Fibroblast of skin of right quadriceps (primary cell): ENCODE measurements around the gene PAPPA.

Source experiments
- DNase-seq: peaks from one replicate; pipeline ENCODE4 v3.0.0-alpha.2; 2013

The PAPPA gene

DNA sequence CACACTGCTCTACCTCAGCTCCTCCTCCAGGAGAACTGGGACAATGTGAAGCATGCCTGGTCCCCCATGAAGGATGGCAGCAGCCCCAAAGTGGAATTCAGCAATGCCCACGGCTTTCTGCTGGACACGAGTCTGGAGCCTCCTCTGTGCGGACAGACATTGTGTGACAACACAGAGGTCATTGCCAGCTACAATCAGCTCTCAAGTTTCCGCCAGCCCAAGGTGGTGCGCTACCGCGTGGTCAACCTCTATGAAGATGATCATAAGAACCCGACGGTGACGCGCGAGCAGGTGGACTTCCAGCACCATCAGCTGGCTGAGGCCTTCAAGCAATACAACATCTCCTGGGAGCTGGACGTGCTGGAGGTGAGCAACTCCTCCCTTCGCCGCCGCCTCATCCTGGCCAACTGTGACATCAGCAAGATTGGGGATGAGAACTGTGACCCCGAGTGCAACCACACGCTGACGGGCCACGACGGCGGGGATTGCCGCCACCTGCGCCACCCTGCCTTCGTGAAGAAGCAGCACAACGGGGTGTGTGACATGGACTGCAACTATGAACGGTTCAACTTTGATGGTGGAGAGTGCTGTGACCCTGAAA is 34.1 kb downstream of the PAPPA start:
- no peak for DNase-seq

DNA sequence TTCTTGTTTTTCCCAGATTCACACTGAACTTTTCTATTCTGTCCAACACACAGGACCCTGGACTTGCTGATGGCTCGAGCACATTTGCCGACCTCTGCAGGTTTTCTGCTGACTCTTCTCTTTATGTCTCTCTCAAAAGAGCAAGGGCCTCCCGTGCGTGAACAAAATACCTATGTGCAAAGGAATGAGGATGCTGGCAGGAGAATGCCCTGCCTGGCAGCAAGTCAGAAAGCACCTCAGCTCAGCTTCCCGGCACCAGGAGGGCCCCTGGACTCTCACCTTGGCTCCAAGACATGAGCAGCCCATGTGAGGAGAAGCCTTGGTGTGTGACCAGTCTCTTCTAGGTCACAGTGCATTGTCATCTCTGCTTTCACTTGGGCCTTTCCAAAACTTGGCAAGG is 36.1 kb downstream of the PAPPA start:
- DNase-seq, result no peak

DNA sequence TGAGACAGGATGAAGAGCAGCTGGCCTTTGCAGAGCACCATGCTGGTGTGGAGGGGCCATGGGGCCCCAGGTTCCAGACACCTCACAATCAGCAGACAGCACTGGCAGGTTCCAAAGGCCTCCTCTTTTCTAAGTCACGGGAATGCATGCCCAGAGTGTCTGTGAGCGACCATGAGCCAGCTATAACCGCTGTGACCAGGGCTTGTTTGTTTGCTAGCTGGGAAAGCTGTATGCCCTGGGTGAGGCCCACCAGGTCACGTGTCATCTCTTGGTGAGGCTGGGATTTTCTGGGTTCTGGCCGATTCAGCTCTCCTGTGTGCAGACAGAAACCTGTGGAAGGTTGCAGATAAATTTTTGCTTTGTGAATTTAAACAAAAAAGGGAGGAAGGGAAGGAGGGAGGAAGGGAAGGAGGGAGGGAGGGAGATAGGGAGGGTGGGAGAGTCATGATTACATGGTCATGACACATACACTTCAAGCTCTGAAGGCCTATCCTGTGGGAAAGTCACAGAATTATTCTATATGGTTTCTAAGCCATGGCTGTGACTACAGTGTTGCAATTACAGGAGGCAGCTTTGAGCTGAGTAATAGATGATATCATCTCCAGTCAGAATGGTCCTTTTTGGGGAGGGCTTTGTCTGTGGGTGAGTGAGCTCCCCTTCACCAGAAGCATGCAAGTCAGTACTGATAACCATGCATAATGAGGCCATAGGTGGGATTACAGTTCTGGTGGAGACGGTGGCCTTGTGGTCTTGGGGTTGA is 37.2 kb downstream of the PAPPA start:
- peak; percentile 83 for DNase-seq

DNA sequence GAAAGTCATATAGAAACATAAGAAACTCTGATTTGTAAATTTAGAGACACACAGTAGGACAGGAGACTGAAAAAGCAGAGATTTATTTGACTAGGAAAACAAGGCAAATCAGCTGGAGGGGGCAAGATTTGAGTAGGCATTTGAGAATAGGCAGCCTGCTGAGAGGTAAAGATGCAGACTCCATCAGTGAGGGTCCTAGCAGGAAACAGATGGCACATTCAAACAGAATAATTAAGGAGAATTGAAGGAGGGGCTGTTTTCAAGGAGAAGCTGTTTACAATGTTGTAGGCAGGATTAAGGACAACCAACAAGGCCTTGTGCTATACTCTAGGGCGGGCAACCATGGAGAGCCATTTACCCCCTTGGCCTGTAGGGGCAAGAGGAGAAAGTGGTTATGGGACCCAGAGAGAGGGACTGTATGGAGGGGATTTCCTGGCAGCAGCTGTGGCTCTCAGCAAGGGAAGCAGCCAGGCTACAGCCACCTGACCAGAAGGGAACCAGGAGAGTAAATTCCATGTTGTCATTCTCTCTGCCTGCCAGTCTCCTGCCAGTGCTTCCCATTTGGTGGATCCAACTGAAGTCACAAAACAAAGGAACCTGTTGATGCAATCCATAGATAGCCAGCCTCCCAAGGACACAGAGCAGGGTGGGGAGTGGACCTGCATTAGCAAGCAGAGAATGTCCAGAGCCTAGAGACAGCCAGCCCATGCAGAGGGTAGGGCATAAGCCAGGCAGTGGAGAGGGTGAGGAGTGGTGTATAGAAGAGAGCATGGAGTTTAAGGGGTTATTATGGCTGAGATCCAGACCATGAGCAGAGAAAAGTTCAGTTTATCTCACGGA is 38.2 kb downstream of the PAPPA start:
- DNase-seq, result no peak

DNA sequence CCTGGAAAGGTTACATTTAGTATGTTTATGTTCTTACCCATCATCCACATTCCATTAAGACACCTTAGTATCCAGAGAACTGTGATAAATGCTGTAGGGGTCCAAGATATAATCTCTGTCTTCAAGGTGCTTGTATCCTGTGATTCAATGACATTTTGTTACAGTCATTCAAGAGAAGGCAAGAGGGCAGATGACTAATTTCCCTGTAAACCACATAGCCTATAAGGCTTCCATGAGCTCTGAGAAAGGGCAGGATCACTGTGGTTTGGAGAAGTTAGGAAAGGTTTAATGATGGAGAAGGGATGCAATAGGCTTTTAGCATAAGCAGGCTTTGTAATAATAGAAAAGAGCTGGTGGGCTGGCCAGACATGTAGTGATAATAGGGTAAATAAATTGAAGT is 40.0 kb downstream of the PAPPA start:
- peak; percentile 84 for DNase-seq

DNA sequence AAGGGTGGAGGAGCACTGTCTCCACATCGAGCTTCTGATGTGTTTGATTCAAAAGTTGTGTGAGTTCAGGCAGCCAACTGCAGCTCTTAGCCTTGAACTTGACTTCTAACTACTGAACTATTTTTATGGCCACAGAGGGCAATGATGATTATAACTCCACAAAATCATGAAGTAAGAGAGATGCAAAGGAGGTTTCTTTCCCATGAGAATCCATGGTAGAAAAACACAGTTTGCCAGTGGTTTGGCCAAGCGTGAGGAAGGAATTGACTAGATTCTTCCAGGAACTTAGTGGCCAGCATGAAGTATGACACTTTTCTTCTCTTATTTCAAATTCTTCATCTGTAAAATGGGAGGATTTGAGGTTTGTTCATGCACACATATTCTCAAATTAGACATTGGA is 43.2 kb downstream of the PAPPA start:
- no peak for DNase-seq

DNA sequence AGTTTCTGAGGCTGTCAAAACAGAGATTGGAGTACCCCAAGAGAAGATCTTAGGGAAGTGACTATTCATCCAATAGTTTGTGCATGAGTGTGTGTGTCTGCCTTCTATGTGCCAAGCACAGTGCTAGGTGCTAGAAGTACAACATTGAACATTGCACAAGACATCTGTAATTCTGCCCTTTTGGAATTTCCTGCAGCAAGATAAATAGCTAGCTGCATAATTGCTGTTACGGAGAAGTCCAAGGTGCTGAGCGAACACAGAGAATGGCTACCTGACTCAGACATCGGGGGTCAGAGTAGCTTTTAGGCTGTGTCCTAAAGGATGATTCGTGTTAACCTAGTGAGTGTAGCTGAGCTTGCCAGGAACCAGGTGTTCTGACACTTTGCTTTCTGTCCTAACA is 44.8 kb downstream of the PAPPA start:
- peak; percentile 40 for DNase-seq

DNA sequence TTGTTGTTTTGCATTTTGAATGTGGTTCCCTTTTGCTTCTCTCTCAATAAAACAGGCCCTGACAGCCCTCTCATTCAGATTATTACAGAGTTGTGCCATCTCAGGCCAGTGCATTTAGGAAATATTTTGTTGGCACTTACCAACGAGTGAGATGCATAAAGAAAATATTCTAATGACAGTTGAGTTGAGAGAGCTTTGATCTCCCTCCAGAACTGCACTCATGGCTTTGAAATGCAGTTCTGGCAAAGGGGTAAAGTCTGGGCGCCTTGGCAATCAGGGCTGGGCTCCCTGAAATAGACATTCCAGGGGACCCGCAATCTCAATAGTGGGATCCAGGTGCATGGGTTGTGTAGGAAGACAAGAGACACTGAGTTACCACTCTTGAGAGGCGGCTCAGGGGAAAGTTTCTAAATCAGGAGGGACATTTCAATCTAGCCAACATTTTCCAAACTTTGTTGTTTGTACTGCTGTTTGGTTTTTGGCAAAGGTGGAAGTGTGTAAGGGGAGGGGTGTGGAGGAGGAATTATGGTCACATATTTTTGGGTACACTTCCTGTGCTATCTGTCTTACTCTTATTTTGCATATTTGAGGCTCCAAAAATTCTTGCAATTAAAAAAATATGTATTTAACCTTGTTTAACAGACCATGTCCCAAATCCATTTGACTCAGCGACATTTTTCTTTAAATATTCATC is 48.8 kb downstream of the PAPPA start:
- DNase-seq, result no peak

DNA sequence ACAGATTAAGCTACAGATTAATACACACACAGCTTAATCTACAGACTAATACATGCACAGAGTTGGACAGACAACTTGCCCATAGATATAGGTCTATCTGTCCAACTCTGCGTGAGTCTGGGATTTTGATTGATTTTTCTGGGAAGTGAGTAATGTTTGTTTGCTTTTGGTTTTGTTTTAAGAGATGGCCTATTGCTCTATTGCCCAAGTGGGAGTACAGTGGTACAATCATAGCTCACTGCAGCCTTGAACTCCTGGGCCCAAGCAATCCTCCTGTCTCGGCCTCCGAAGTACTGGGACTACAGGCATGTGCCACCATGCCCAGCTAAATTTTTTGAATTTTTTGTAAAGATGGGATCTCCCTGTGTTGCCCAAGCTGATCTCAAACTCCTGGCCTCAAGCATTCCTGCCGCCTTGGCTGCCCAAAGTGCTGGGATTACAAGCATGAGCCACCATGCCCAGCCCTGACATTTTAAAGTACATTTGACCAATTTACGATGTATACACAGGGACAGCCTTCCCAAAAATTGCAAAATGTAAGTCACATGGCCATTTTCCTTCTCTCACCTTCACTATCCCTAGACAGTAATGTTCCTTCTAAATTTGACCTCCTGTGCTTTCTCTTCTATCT is 50.8 kb downstream of the PAPPA start:
- DNase-seq, result no peak

DNA sequence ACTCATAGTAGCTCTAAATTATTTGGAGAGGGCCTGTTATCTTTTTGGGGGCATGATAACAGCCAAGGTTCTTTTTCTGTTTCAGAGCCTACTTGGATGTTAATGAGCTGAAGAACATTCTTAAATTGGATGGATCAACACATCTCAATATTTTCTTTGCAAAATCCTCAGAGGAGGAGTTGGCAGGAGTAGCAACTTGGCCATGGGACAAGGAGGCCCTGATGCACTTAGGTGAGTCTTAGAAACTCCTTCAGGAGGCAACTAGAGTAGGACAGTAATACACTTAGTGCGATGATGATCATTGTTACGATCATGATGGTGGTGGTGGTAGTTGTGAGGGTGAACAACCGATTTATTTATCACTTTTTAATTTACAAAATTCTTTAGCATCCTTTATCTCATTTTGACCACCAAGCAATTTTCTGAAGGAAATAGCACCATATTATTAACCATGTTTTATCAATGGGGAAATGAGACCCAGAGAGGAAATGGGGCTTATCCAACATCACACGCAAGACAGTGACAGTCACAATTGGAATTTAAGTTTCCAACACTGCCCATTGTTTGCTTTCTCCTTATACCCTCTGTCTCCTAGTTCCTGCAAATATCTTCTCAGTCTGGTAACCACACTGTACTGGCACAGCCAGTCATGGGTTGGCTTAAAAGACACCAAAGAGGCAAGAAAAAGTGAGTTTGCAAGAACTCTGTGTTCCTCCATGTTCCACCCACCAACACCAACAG is 54.0 kb downstream of the PAPPA start:
- no peak for DNase-seq

DNA sequence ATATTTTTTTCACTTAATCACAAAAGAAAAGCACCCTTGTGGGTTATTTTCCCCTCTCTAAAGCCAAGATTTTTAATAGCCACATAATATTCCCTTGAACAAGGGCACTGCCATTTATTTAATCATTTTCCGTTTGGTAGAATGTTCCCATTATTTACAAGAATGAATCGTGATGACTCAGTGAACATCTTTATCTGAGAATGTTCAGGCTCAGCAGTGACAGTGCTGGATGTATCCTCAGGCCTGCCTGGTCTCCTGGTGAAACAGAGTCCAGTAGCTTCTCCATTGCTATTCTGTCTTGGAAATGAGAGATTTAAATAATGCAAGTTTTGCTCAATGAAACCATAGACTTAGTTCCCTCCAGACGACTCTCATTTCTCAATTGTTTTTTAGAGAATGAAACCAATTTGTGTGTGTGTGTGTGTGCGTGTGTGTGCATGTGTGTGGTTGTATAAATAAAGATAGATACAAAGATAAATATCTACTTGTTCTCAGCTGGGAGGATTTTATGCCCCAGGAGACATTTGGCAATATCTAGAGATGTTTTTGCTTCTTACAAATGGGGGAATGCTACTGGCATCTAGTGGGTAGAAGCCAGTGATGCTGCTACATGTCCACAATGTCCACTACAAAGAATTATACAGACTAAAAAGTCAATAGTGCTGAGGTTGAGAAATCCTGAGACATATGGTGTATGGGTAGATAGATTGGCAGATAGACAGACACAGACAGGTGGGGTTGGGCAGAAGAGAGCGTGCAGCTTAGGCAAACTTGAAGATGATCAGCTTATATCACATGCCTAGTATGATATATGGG is 55.0 kb downstream of the PAPPA start:
- DNase-seq, result peak; percentile 56

DNA sequence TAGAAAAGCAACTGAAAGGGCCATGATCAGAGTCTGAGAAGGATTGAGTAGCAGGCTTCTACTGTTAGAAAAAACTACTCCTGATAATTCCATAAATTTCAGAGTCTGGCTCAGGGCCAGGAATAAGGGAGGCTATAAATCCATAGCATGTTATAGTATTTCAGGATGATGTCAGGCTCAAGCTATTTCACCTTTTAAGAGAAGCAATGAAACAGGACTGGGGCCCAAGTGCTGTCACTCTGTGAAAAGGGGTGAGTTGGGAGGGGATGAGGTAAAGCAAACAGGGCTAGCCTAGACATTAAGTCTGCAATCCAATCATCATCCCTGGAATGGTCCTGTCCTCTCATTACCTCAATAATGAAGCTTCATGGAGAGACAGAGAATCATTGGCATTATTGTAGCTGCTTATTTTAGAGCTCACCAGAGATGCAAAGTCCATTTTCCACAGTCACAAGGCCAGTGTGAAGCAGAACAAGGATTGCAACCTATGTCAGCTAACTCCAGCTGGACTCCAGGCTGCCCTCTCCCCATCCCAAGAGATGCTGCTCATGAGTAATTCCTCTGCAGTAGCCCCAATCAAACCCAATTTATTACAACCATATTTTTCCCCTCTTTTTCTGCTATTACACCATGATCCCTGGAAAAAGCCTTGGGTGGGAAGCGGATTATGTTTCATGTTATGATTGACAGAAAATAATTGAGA is 56.0 kb downstream of the PAPPA start:
- peak; percentile 65 for DNase-seq

DNA sequence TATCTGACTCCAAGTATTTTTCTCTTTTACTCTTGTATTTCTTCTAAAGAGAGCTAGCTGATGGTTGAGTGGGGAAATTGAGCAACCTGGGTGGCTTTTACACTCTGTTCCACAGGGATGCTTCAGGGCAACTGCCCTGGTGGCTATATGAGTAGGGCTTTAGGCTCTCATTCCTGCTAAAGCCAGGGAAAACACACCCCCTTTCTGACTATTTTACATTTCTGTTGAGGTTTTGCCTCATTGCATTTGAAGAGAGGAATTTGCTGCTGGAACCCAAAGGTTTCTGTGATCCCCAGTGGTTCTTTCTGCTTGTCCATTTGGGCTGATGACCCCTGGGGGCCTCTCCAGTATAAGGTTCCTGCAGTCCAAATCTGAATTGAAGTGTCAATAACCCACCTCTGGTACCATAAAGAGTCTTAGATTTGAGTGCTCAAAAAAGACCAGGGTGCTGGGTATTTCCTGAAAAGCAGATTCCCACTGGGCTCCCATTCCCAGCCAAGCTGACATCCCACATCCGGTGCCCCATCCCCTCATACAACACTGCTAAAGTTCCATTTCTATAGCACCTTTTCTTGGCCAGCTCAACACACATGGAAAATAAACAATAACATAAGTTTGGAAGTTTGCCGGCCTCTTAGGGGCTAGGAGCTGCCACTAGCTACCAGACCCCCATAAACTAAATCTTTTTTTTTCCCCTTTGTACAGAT is 59.5 kb downstream of the PAPPA start:
- DNase-seq, result no peak

DNA sequence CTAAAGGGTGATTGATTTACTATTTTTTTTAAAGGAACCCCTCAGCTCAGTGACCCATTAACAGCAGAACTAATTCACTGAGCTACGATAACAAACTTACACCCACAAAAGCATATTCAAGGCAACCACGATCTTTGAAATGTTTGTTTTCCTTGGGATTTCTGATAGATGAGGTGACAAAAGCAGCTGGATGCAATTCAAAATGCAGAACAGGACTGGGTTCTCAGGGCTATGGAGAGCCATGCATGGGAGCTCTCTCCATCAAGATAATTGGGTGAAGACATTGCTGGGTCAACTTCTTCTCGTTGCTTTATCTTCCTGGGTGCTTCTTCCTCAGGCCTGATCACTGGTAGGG is 60.1 kb downstream of the PAPPA start:
- DNase-seq, result no peak

DNA sequence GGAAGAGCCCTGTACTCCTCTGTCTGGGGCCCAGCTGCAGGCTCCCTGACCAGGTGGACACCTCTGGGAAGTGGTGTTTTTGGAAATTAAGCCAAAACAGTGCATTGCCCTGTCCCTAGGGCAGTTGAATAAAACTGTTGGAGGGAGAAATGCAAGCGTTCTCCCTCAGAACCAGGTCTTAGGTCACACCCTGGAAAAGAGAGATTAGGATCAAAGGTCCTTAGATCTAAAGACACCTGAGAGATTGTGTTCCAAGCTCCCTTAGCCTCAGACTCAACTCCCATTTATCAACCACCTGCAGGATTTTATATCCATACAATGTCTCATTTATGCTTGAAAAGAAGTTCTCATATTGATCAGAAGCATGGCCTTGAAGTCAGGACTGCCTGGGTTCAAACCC is 64.8 kb downstream of the PAPPA start:
- DNase-seq, result no peak

DNA sequence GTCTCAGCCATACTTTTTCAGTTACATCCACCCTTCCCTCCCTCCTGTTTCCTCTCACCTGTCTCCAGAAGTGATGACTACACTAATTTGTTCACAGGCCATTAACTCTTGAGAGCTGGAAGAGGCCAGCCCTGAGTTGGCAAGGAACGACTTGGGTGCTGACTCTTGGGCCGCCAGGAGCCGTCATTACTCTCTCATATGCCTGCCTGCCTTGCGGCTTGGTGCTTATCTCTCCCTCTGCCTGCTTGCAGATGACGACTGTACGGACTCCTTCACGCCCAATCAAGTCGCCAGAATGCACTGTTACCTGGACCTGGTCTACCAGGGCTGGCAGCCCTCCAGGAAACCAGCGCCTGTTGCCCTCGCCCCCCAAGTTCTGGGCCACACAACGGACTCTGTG is 66.1 kb downstream of the PAPPA start:
- no peak for DNase-seq

DNA sequence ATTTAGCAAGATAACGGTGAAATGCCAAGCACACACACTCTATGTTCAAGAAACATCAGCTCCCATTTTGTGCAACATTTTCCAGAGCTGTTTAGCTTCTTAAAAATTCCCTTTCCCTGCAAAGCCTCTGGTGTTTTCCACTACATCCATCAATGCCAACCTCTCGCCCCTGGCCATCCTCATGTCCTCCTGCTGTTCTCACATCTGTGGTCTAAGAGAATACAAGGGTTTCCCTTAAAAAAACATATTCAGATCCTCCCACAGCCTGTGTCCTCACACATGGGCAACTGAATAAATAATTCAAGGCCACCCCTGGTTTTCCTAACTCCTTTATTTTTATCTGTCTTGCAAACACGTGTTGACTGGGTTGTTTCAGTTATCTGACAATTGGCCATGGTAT is 70.3 kb downstream of the PAPPA start:
- DNase-seq, result no peak

DNA sequence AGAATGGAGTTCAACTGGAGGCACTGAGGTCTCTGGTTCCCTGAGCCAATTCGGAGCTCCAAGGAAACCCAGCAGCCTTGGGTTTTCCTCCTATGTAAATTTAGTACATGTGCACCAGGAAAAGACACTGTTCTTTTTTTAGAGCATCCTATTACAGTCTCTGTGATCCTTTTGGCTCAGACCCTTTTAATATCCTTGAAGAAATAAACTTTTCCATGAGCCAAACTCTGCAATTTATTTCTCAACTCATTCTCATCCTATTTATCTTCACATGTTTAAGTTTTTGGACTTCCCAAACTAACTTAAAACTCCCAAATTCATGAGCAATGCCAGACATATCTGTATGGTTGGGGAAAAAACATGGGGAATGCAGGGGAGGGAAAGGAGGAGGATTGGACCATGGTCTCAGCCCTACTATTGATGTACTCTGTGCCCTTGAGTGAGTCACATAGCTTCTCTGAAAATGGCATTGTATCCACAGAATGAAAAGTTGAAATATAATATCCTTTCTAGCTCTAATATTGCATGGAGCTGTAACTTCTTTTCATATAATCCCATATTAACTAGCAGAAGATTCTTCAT is 76.6 kb downstream of the PAPPA start:
- DNase-seq, result no peak

DNA sequence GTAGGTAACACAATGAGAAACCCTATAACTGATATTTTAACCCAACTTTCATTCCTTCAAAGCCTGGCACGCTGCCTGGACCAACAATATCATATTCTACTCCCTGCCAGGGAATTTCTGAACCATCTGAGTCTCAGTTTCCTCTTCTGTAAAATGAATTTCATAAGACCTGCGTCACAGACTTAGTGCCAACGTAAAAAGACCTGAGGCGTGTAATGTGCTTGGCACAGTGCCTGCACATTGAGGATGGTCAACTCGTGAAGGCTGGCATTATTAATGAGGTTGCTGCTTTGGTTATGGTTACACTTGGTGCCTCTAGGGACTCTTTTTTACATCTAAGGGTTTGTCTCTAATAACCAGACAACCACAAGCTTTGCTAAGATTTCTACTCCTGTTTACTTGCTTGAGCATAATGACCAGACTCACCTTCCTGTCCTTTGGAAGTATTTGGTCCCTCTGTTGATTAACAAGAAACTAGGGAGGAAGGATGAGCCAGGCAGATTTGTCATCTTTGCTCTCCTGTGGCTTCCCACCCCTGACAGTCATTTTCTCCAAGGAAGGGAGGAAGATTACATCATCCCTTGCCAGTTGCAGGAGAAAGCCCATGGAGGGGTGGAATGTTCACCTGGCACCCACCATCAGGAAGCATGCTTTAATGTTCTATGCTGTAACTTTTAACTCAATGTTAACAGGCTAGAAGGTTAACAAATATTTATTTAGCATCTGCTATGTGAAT is 79.0 kb downstream of the PAPPA start:
- peak; percentile 58 for DNase-seq
